Kasumi-1 (cell line): Measurements from ENCODE around the gene MBD6.

Experiments used
- DNase-seq, 2 experiments: peaks; one replicate each; lab custom pipeline; 2025; lab: John Stamatoyannopoulos, UW

MBD6 gene

GRCh38 chr12:57529831-57530230 is 7.2 kb downstream of the MBD6 start:
- DNase-seq = no peak

- no peak for DNase-seq
Observed at GRCh38 chr12:57530396-57531142, 7.9 kb downstream of the MBD6 start.

GRCh38 chr12:57531836-57532235 is 9.2 kb downstream of the MBD6 start:
- no peak for DNase-seq

- DNase-seq = no peak
Observed at GRCh38 chr12:57533108-57533507, 10.5 kb downstream of the MBD6 start.

- no peak for DNase-seq
Observed at GRCh38 chr12:57534250-57534649, 11.6 kb downstream of the MBD6 start.

GRCh38 chr12:57534991-57535543 is 12.4 kb downstream of the MBD6 start:
- no peak for DNase-seq

GRCh38 chr12:57535764-57536596 is 13.4 kb downstream of the MBD6 start:
- DNase-seq = no peak

- no peak for DNase-seq
Observed at GRCh38 chr12:57536597-57536942, 13.9 kb downstream of the MBD6 start.

- no peak for DNase-seq
Observed at GRCh38 chr12:57539134-57539768, 16.6 kb downstream of the MBD6 start.

GRCh38 chr12:57541001-57541400 is 18.4 kb downstream of the MBD6 start:
- no peak for DNase-seq

GRCh38 chr12:57541717-57542116 is 19.1 kb downstream of the MBD6 start:
- DNase-seq = no peak

- no peak for DNase-seq
Observed at GRCh38 chr12:57543581-57543980, 21.0 kb downstream of the MBD6 start.

GRCh38 chr12:57545809-57546437 is 23.3 kb downstream of the MBD6 start:
- DNase-seq = no peak

GRCh38 chr12:57546438-57547287 is 24.0 kb downstream of the MBD6 start, which contains the start of gene DCTN2:
Gene DCTN2, minus strand, starts transcription at chr12:57547192. Its CDS starts 129 bp downstream, at chr12:57547063.
- peak; percentile 26 to 99 for DNase-seq

- peak in 1 of 2 experiments; percentile 99 for DNase-seq
Observed at GRCh38 chr12:57547288-57548012, 24.8 kb downstream of the MBD6 start.

GRCh38 chr12:57548013-57548315 is 25.3 kb downstream of the MBD6 start:
- DNase-seq = no peak

- DNase-seq = no peak
Observed at GRCh38 chr12:57548488-57548887, 25.9 kb downstream of the MBD6 start.

- DNase-seq = no peak
Observed at GRCh38 chr12:57549203-57549908, 26.7 kb downstream of the MBD6 start.

GRCh38 chr12:57549909-57550640 is 27.5 kb downstream of the MBD6 start, which contains the start of gene KIF5A:
Gene KIF5A, plus strand, starts transcription at chr12:57550044. Its CDS starts 228 bp downstream, at chr12:57550272.
- DNase-seq = no peak
